Mammary epithelial cell (primary cell): ENCODE measurements around the gene STK24.

Source experiments
- CTCF ChIP-seq, 2 donors: IDR thresholded peaks in 1 of 2; conservative IDR thresholded peaks in 1 of 2; 2 replicates each; pipeline ENCODE4 v1.5.1; 2011 to 2012; ENCODE audit warnings: inconsistent platforms in 2 of 2, low read length in 2 of 2, mild to moderate bottlenecking in 2 of 2, control low read depth in 1 of 2, low read depth in 1 of 2; ENCODE audit not compliant: insufficient read depth in 1 of 2; ENCODE audit errors: extremely low read depth in 1 of 2
- EZH2 ChIP-seq: IDR thresholded peaks from 2 replicates; pipeline ENCODE4 v1.6.1; 2012; ENCODE audit warnings: low read length, inconsistent platforms, borderline replicate concordance

- TF ChIP-seq CTCF (conservative IDR thresholded peaks at IDR 0.05 in 1 of 2, IDR thresholded peaks at IDR 0.05 in 1 of 2; ENCODE audit: extremely low read depth in 1 of 2, insufficient read depth in 1 of 2, low read depth in 1 of 2, low read length in 2 of 2) (no peak), EZH2 (no peak)
Measured at GRCh38 chr13:98584668-98585397, 7.9 kb upstream of the STK24 start.
